Measurements from ENCODE around the gene PPP2R2D. TPM values are rescaled to one million over a fixed set of nuclear protein-coding genes. Genes with fewer than 3 reads are reported as not detected.
A peak's percentile ranks its signal among the peaks of the same experiment; 100 is the strongest.

PPP2R2D gene
- total RNA-seq, 1 donor from 2014 or later: 15.4 TPM

DNA sequence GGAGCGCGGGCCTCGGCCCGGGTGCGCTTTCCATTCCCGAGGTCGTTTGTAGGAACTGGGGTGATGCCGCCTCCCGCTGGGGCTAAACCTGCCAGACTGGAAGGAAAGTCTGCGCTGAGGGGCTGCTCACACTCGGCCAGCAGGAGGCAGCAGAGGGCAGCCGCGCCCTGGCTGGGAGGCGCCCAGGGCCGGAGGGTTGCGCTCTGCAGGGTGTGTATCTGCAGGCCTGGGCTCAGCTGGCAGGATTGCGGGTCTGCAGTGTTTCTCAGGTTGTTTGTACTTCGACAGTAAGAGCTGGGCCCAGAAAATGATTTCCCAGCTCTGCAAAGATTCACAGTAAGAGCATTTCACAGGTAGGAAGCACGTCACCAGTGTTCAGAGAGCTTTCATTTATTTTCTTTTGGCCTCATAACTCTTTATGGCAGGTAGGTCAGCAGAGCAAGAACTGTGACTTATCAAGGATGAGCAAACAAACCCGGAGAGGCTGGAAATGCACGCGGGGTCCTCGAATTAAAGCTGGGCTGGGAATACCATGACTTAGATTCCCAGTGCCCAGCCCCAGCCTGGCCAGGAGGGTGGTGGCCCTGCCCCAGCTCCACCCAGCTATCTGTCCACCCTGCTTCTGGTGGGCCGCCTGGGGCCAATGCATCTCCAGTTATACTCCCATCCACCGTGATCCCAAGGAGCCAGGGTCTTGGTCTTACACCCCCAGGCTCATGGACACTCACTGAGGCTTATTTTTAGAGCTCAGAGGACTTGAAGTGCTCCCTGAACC, 15.2 kb upstream of the PPP2R2D start:
- ATAC-seq (peak; percentile 100), DNase-seq (ENCODE audit: low spot score) (peak; percentile 78)

DNA sequence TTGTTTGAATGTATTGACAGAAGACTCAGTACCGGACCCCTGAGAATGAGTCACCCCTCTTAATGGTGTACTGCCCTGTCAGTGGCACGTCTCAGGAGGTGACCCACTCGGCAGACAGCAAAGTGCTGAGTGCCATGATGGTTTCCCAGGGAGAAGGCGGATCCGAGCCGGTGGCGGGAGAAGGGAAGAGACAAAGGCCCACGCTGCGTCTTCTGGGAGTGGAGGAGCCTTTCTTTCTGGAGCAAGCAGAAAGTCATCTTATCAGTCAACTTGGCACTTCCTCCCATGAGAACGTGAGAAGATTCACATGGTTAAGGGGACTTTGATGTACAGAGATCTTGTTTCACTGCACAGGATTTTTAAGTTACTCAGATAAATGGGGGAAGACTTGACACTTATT, 14.6 kb upstream of the PPP2R2D start:
- ATAC-seq (no peak), DNase-seq (ENCODE audit: low spot score) (no peak)

DNA sequence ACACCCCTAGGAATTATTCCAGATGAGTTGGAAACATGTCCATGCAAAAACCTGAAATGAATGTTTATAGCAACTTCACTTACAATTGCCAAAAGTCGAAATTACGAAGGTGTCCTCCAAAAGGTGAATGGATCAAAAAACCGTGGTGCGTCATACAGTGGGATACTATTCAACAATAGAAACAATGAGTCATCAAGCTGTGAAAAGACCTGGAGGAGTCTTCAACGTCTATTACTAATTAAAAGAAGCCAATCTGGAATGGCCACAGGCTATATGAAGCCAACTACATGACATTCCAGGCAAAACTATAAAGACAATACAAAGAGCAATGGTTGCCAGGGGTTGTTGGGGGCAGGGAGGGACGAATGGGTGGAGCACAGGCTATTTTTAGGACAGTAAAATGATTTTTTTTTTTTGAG, 12.6 kb upstream of the PPP2R2D start:
- ATAC-seq (no peak), DNase-seq (ENCODE audit: low spot score) (no peak)

DNA sequence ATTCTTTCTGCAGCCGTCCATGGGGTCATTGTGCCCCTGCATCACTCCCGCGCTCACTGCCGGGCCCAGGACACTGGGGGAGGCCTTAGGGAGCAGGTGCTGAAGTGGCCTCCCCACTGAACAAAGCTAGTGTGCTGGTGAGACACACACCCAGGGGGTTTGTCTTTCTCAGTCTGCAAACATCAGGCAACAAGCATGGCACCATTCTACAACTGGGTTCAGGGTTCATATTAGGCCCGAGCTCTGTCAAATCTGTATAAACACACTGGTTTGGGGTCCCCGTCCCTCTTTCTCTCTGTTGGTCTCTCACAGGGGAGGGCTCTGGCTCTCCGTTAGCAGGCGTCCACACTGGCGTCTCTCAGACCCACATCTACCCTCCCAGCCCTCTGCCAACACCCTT, 11.1 kb upstream of the PPP2R2D start:
- no peak for ATAC-seq
- no peak for DNase-seq (ENCODE audit: low spot score)

DNA sequence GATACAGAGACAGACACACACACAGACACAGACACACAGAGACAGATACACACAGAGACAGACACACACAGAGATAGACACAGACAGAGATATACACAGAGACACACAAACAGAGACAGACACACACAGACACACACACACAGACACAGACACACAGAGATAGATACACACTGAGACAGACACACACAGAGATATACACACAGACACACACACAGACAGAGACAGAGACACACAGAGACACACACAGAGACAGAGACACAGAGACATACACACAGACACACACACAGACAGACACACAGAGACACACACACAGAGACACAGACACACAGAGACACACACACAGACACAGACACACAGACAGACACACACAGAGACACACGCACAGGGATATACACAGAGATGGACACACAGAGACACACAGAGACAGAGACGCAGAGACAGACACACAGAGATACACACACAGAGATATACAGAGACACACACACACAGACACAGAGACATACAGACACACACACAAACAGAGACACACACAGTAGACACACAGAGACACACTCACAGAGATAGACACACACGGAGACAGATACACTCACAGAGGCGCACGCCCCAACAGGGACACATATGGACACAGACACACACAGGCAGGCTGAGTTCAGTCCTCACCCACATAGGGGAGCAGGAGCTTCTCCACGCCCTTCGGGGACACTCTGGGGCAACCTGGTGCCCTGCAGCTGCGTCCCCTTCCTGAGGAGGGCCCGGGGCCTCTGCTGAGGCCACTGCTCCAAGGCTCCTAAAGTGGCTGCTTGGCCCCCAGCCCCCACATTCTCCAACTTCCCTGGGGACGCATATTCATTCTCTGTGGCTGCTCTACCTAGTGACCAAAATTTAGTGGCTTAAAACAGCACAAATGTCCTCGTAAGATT, 10.3 kb upstream of the PPP2R2D start:
- no peak for DNase-seq (ENCODE audit: low spot score)
- no peak for ATAC-seq

DNA sequence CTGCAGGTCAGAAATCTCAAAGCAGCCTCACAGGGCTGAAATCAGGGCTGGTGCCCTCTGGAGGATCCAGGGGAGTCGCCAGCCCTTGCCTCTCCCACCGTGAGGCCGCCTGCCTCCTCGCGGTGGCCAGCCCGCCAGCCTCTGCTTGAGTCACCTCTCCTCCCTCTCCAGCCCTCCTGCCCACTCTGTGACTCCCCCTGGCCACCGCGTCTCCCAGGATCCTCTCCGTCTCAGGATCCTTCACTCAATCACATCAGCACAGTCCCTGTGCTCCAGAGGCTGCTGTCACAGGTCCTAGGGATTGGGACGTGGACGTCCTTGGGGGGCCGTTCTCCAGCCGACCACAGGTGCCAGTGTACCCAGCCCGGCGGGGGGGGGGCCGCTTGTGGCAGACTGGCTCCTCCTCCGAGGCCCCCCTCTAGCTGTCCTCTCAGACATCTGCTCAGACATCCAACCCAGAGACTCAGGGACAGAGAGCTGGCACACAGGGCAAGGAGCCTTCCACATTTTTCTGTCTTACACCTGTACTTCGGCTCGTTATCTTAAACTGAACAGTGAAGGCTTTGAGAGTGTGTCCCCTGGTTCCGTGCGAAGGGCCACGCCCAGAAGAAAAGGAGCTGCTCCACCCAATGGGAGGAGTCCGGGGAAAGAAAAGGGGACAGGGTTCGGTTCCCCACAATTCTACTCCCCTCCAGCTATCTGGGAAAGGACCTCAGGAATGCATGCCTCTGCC, 9.4 kb upstream of the PPP2R2D start:
- DNase-seq (ENCODE audit: low spot score): no peak
- ATAC-seq: no peak

DNA sequence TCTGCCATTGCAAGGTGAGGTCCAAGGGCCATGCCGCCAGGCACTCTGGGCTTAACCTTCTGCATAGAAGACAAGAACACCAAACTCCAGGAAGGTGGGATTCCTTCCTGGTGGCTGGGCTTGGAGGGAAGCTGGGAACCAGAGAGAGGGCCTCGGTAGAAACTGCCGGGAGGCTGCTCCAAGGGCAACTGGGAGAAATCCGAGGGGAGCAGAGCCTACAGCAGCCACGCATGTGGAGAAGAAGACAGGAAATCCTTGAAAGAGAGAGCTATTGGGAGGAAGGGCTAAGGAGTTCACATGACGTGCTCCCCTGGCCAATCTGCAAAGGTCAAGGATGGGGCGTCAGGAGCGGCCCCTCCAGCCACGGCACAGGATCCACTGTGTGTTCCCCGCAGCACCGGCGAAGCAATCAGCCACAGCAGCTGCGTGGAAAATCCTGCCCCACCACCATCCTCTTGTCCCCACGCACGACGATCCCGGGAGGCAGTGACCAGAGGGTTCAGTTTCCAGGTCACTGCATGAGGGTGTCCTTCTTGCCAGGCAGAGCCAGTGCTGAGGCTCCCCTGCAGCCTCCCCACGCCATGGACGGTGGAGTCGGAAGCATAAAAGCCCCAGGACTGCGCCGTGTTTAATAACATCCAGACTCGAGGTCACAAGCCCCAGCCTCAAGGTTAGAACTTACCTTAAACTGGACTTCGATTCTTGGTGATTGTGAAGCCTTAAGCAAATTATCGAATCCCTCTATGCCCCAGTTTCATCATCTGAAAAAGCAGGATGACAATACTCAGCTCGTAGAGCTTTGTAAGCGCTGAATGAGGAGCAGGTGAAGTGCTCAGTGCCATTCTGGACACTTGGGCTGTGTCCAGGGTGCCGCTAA, 8.6 kb upstream of the PPP2R2D start:
- ATAC-seq (no peak), DNase-seq (ENCODE audit: low spot score) (no peak)

DNA sequence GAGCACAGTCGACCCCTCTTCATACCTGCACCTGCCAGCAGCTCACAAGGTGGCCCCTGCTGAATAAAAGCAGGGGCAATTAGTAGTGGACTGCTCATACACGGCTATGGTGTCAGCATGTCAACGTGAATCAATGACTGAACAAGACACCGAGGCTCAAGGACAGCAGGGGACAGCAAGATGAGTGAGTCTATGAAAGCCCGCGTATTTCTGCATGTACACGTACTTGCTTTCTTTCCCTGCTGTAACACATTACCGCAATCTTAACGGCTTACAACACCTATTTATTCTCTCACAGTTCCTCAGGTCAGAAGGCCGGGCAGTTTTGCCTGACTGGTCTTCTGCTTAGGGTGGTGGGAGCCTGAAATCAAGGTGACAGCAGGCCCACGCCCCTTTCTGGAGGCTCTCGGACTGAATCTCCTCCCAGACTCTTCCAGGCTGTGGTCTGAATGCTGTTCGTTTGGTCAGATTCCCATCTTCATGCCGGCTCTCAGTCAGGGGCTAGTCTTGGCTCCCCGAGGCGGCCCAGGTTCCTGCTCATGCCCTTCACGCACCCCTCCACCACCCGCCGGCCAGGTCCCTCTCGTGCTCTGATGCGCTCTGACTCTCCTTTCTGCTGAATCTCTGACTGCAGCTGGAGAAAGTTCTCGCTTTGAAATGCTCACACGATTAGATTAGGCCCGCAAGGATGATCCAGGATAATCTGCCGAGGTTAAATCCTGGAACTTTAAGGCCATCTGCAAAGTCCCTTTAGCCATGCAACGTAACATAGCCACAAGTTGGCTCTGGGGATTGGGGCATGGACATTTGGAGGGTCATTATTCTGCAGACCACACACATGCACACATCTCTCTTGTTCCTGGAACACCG, 7.8 kb upstream of the PPP2R2D start:
- ATAC-seq: no peak
- DNase-seq (ENCODE audit: low spot score): no peak

DNA sequence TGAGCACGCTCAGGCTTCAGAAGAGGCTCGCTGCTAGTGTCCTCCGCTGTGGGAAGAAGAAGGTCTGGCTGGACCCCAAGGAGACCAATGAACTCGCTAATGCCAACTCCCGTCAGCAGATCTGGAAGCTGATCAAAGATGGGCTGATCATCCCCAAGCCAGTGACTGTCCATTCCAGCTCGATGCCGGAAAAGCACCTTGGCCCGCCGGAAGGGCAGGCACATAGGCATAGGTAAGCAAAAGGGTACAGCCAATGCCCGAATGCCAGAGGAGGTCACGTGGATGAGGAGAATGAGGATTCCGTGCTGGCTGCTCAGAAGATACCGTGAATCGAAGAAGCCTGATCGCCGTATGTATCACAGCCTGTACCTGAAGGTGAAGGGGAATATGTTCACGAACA, 5.7 kb upstream of the PPP2R2D start:
- ATAC-seq: no peak
- no peak for DNase-seq (ENCODE audit: low spot score)

DNA sequence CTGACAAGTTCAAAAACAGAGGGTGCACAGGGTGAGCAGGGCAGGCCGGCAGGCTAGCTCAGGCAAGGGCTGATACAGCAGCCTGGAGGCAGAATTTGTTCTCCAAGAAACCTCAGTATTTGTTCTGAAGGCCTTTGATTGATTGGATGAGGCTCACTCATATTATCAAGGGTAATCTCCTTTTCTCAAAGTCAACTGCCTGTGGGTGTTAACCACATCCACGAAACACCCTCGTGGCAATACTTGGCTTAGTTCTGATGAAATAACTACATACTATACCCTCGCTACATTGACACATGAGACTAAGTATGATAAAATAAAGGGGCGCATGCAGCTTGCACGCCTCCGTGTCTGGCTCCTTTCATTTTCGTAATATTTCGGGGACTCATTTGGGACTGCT, 4.4 kb upstream of the PPP2R2D start:
- ATAC-seq (no peak), DNase-seq (ENCODE audit: low spot score) (no peak)

DNA sequence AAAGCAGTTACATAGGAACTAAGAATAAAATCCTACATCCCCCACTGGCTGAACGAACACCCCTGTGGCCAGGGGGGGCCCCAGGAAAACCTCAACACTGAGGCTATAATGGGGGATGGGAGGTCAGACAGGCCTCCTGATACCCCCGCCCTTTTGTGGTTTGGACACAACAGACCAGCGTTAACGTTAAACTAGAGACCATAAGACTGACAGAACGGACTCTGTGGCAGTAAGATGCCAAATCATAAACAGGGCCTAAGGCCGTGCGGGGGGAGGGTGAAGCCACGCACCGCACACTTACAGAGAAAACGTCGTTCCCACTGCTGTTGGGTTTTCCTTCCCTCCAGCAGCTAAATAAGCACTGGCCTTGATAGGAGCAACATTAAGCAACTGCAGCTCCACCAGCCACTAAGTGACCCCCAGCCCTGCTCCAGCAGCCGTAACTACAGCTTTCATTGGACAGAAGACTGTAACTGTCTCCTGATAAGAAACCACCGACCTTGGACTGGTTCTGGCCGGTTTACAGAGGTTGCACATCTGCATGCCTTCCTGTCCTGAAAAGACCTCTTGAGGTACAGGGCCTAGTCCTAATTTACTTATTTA, 3.4 kb upstream of the PPP2R2D start:
- DNase-seq (ENCODE audit: low spot score) (no peak), ATAC-seq (no peak)

DNA sequence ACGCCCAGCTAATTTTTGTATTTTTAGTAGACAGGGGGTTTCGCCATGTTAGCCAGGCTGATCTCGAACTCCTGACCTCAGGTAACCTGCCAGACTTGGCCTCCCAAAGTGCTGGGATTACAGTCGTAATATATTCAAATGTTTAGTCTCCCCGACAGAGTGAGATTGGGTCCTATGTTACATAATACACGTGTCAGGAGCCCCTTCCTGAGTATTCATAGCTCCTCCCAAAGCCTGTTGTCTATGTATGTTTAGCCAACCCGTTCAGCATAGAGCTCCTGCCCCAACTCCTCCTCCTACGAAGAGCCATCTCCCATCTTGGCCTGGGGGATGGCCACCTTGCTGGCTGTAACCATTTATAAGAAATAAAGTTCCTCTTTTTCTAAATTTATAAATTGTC, 2.7 kb upstream of the PPP2R2D start:
- ATAC-seq (no peak), DNase-seq (ENCODE audit: low spot score) (no peak)

DNA sequence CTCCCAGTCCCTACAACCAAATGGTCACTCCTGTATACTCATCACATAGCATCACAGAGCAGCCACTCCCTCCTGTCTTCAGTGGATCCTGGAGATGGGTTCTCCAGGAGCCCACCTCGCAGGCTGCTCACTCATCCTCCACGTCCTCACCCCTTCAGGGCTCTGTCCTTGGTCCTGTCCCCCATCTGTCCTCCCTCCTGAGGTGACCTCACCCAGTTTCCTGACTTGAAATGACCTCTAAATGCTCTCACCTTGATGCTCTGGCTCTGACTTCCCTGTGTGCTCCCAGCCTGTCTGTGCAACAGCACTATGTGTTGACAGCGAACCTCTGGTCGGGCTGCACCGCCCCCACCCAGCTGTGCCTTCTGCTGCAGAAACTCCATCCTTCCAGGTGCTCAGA, 2.1 kb upstream of the PPP2R2D start:
- DNase-seq (ENCODE audit: low spot score): no peak
- ATAC-seq: no peak

DNA sequence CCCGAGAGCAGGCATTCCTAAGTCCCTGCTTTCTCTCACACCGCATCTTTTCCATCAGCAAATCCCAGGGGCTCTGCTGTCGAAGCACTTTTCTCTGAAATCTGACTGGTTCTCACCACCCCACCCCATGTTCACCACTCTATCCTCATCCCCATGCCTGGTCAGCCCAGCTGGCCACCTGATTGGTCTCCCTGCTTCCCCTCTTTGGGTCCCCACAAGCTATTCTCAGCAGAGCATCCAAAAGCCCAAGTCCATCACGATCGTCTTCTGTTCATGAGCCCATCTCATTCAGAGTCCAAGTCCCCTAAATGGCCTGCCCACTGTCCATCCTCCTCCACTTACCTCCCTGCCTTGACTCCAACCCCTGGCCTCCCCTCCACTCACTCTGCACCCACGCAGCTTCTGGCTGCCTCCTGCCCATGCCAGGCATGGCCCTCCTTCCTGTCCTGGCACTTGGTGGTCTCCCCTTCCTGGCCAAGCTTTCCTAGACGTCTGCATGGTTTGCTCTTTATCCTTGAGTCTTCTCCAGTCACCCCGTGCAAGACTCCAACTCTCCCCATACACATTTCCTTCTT, 1.6 kb upstream of the PPP2R2D start:
- no peak for DNase-seq (ENCODE audit: low spot score)

DNA sequence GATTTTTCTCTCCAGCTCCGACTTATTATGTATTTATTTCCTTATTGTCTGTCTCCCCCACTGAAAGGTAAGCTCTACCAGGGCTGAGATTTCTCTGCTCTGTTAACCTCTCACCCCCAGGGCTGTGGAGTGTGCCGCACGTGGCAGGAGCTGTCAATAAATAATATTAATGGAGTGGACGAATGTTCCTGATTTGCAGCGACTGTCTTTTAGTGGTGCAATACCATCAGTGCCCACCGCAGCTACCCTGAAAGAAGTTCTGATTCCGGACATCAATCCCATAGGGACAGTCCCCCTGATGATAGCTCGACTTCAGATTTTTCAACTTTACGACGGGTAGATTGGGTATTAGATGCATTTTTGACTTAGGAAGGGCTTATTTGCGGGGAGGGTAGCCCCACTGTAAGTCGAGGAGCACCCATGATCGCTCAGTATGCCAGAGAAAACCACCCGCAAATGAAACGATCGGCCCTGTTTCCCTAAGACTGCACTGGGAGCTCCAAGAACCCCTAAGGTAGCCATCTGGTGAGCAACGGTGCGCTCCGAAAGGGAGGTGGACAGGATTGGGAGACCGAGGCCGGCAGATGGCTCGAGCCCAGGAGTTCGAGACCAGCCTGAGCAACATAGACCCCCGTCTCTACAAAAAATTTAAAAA, 986 bp upstream of the PPP2R2D start:
- no peak for ATAC-seq
- no peak for DNase-seq (ENCODE audit: low spot score)

More for the DNA sequence above, 1.6 kb upstream of the PPP2R2D start:
- ATAC-seq: no peak

DNA sequence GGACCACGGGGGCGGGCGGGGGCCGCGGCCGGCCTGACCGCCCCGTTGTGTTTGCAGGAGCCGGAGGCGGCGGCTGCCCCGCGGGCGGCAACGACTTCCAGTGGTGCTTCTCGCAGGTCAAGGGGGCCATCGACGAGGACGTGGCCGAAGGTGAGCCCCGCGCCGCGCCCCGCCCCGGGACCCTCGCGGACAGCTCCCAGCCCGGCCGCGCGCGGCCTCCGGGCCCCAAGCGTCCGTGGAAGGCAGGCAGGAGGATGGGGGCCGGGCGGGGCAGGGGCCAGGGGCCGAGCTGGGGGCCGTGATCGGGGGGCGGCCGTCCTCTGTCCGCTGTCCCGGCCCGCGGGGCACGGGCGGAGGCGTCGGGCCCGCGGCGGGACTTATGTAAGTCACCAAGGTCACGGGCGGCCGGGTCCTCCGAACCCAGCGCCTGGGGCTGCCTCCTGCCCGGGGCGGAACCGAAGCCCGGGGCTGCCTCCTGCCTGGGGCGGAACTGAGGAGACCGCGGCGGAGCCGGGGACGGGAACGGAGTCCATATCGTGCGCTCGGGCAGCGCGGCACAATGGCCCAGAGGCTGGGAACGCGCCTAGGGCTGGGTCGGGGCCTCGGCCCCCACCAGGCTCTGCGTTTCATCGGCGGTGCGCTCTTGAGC, 497 bp downstream of the PPP2R2D start:
- peak; percentile 60 for ATAC-seq

DNA sequence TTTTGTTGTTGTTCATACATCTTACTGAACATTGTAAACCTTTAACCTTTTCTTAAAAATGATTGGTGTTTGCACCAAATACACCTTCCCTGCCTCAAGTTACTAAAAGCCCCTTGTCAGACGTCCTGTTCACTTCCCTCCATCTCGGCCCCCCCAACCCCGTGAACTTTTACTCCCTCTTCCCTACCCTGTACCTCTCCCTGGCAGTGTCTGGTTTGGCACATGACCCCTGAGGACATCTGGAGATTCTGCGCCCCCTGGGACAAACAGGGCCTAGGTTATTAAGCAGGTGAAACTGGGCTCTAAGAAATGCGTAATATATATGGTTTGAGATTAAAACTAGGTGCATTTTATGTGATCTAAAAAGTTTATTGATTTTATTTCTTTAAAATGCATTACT, 1.4 kb downstream of the PPP2R2D start:
- no peak for DNase-seq (ENCODE audit: low spot score)
- ATAC-seq: no peak

More for the DNA sequence above, 497 bp downstream of the PPP2R2D start:
- peak; percentile 74 for DNase-seq (ENCODE audit: low spot score)

DNA sequence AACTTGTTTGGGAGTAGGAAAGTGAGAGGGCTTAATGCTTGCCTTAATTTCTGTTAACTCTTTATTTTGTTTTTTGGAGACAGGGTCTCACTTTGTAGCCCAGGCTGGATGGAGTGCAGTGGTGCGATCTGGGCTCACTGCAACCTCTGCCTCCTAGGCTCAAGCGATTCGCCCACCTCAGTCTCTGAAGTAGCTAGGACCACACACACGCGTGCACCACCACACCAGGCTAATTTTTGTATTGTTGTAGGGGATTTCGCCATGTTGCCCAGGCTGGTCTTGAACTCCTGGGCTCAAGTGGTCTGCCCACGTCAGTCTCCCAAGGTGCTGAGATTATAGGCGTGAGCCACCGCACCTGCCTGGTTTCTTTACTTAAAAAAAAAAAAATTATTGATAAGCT, 1.9 kb downstream of the PPP2R2D start:
- ATAC-seq (no peak), DNase-seq (ENCODE audit: low spot score) (no peak)

All from left lobe of liver (tissue), 2 donors.